Measurements from ENCODE around the gene GHITM.
"Not testable (repeated sequence)": the region's sequence is repeated elsewhere in the genome, so short reads cannot be mapped to it uniquely, and the experiment has no call there.

Gene GHITM

GRCh38 chr10:84148006-84148597 lies 8.8 kb downstream of the GHITM start:
- not testable (repeated sequence) for DNase-seq

GRCh38 chr10:84149854-84150253 lies 10.5 kb downstream of the GHITM start:
- no peak for DNase-seq

DNA sequence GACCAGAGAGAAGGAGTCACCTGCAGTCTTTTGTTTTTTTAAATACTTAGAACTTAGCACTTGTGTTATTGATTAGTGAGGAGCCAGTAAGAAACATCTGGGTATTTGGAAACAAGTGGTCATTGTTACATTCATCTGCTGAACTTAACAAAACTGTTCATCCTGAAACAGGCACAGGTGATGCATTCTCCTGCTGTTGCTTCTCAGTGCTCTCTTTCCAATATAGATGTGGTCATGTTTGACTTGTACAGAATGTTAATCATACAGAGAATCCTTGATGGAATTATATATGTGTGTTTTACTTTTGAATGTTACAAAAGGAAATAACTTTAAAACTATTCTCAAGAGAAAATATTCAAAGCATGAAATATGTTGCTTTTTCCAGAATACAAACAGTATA lies 13.5 kb downstream of the GHITM start:
- DNase-seq: no peak

- no peak for DNase-seq
Observed at GRCh38 chr10:84155521-84155920, 16.2 kb downstream of the GHITM start.

GRCh38 chr10:84156009-84156408 lies 16.7 kb downstream of the GHITM start:
- DNase-seq: no peak

- DNase-seq: peak; percentile 32 to 33
Observed at GRCh38 chr10:84156768-84157167, 17.5 kb downstream of the GHITM start.

GRCh38 chr10:84158061-84158460 lies 18.8 kb downstream of the GHITM start:
- DNase-seq: no peak

DNA sequence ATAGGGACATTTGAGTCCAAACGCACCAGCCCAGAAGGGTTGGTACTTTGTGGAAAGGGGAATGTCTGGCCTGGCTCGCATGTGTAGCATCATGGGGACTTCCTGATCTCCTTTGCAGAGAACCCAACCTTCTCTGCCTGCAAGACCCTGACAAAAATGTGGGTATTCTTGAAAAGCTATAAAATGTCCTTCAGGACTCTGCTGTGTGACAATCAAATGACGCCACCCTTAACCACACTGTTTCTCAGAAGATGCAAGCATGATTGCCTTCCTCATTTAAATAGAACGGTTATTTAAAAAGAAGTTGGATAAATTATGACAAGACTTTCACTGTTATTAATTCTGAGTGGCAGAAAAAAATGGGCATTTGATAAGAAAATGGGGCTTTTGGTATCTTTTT lies 19.2 kb downstream of the GHITM start:
- no peak for DNase-seq

- no peak for DNase-seq
Observed at GRCh38 chr10:84159076-84159685, 19.9 kb downstream of the GHITM start.

DNA sequence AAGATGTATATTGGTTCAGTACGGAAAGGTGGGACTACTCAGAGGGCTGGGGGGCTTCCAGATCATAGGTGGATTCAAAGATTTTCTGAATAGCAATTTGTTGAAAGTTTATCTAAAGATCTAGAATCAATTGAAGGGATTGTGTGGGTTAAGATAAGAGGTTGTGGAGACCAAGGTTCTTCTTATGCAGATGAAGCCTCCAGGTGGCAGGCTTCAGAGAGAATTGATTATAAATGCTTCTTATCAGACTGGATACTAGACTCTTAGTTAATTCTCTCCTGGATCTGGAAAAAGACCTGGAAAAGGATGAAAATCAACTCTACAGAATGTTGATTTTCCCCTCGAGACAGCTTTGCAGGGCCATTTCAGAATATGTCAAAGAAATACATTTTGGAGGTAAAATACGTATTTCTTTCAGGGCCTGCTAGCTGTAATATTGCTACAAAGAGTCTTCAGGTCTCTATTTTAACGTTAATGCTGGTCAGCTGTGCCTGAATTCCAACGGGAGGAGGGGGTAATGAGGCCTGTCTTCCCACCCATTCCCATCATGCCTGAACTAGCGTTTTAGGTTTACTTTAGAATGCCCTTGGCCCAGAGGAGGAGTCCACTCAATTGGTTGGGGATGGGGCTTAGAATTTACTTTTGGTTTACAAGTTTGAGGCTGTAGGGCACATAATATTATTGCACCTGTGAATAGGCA lies 21.5 kb downstream of the GHITM start:
- DNase-seq: no peak

GRCh38 chr10:84163996-84164395 lies 24.7 kb downstream of the GHITM start:
- no peak for DNase-seq

DNA sequence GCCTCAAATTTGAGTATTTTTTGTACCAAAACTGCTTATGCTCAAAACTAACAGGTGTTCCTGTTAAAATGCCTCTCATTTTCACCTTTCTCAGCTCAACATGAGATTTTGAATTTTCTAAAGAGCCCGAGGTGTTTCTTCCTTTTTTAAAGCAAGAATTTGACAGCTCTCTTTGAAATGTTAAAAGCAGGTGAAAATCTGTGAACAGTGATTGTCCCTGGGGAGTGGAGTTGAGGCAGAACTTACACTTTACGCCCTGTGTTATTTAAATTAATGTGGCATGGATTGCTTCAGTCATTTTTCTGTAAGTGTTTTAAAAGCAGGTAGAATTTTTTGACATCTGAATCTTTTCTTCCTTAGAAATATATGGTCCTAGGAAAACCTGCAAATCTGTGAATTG lies 25.1 kb downstream of the GHITM start:
- DNase-seq: no peak

- DNase-seq: no peak
Observed at GRCh38 chr10:84166620-84167288, 27.4 kb downstream of the GHITM start.

DNA sequence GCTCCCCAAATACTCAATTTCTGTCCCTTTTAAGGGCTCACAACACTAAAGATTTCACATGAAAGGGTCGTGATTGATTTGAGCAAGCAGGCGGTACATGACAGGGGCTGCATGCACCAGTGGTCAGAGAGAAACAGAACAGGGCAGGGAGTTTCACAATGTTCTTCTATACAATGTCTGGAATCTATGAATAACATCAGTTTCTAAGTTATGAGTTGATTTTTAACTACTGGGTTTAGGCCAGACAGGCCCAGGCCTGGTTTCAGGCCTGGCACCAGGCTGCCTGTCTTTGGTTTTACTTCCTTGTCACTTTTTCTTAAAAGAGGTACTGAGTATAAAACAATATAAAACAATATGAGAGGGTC lies 28.0 kb downstream of the GHITM start:
- DNase-seq: not testable (repeated sequence)

DNA sequence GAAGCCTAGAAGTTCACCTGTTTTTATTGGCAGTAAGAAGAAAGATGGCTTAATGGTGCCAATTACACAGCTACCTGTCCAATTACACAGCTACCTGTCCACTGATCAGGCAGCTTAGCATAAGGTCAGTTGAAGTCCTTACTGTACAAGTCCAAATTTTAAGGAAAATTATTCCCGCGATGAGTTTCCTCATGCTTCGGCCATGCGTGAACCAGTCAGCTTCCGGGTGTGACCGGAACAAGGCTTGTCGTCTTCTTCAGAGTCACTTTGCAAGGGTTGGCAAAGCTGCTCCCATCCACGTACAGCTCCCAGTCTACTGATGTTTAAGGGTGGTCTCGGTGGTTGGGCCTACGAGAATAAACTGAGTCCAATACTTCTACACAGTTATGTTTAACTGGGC lies 29.1 kb downstream of the GHITM start:
- not testable (repeated sequence) for DNase-seq

- not testable (repeated sequence) for DNase-seq
Observed at GRCh38 chr10:84171237-84171636, 31.9 kb downstream of the GHITM start.

DNA sequence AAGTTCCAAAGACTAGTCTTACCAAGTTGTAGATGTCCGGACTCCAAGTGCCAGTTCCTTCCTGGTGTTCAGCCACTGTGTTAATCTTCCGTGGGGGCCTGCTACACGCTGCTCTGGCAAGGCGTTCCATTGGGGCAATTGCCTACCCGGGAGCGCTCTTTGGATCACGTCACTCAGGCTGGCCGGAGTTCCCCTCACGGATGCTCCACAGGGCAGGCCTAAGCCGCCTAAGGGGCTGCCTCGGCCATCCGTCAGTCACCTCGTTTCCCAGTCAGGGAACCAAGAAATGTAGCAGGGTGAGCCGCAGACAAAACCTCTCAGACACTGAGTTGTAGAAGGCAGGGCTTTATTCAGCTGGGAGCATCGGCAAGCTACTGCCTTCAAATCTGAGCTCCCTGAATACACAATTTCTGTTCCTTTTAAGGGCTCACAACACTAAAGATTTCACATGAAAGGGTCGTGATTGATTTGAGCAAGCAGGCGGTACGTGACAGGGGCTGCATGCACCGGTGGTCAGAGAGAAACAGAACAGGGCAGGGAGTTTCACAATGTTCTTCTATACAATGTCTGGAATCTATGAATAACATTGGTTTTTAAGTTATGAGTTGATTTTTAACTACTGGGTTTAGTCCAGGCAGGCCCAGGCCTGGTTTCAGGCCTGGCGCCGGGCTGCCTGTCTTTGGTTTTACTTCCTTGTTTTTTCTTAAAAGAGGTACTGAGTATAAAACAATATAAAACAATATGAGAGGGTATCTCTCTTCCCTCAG lies 32.6 kb downstream of the GHITM start:
- DNase-seq: not testable (repeated sequence)

DNA sequence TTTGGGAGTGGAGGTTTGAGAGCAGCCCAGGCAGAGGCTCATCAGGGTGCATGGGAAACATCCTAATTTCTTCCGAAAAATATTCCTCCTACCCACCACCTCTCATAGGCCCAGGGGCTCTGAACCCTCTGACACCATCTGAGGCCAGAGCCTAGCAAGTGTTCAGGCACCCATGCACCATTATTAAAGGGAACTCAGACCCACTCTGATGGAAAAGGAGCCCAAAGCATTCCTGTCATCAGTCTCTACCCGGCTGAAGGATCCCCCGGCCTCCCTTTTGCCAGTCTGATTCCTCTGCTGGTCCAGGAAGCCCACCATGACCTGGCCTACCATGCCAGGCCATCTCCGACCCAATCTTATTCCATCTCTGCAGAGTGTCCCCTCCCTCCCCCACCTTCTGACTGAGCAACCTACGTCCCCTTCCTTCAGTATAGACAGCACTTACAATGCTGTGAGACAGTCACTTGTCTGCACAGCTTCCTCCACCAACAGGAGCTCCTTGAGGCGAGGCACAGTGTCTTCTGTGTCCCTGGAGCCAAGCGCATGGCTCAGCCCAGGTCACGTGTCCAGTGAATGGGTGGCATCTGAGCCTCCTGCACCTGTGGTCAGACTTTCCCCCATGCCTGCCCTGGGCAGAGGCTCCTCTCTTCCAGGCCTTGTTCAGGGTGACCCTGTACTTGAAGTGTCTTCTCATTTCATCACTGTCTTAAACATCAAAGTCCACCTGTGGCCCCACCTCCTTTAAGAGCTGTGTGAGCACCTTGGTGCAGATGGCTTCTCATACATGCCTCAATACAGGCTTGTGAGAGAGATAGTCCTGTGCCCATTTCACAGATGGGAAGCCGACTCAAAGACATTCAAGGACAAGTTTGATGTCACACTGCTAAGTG lies 33.4 kb downstream of the GHITM start:
- DNase-seq: no peak

DNA sequence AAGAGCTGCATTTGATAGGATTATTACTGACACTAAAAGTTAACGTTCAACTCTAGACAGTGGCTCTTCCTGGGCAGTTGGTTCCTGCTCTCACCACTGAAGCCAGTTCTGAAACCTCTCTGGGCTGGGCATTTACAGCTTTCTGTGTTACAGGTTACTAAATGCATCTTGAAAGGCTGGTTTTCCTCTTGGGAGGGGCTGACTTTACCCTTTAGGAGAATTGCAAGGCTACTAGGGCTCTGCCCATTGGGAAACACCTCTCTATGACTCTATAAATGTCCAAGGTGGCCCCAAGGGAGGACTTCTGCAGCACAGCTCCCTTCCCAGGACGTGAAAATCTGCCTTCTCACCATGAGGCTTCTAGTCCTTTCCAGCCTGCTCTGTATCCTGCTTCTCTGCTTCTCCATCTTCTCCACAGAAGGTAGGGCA lies 34.2 kb downstream of the GHITM start, which contains the start of gene GPR15LG:
GPR15LG (plus strand) TSS at position 301 of the 429 bp plus-strand sequence; CDS start at position 352, 51 bp downstream.
- no peak for DNase-seq

DNA sequence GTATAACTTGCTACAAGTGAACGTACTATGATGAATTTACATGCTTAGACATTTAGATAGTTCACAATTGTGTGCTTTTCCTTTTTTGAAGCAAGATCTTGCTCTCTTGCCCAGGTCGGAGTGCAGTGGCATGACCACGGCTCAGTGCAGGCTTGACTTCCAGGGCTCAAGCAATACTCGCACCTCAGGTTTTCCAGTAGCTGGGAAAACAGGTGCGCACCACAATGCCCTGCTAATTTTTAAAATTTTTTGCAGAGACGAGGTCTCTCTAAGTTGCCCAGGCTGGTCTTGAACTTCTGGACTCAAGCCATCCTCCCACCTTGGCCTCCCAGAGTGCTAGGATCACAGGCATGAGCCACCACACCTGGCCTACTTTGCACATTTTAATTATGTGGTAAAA lies 36.1 kb downstream of the GHITM start:
- DNase-seq: no peak

GRCh38 chr10:84176351-84176750 lies 37.0 kb downstream of the GHITM start:
- no peak for DNase-seq

All from stimulated activated CD4-positive, alpha-beta T cell treated with anti-CD3 and anti-CD28 coated beads, Interleukin-2, amount 100 ng/mL, for 48 hours (primary cell).